ENCODE data around the gene POC1A.
"Not testable (repeated sequence)": the region's sequence is repeated elsewhere in the genome, so short reads cannot be mapped to it uniquely, and the experiment has no call there.

POC1A gene

DNA sequence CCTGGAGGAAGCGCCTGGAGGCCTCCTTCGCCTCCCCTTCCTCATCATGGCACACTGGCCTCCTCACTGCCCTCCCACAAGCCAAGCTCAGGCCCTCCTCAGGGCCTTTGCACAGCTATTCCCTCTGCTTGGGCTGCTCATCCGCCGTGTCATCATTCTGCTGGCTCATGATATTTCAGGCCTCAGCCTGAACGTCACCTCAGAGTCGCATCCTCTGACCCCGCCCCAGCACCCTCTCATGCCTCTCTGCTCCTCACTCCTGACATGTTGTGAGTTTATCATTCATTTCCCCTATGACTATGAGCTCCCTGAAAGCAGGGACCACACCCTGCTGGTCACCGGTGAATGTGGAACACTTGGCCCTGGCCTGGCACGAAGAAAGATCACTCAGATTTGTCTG lies 20.7 kb upstream of the POC1A start:
- no peak overlapping the region for H3K27ac ChIP-seq (ENCODE audit: low read depth, low read length, severe bottlenecking)
- no peaks in the 10 kb centered on the region for H3K36me3 ChIP-seq (ENCODE audit: control insufficient read depth, insufficient read depth, low read length)
- no peaks in the 10 kb centered on the region for H3K9me3 ChIP-seq (ENCODE audit: control insufficient read depth, low read length)
- no peak overlapping the region for H3K4me3 ChIP-seq (ENCODE audit: extremely low read depth, insufficient read depth, low read length, poor library complexity, severe bottlenecking)
- WGBS, 2 experiments (ENCODE audit: insufficient coverage in 2 of 2): 87 to 97% methylated on average over 9 of the region's 9 CpGs
- no peaks in the 10 kb centered on the region for H3K4me1 ChIP-seq (ENCODE audit: control insufficient read depth, insufficient read depth, low read length, poor library complexity, severe bottlenecking)

- 86 to 92% methylated on average over 1 of the region's 1 CpG for WGBS, 2 experiments (ENCODE audit: insufficient coverage in 2 of 2)
- no peaks in the 10 kb centered on the region for H3K36me3 ChIP-seq (ENCODE audit: control insufficient read depth, insufficient read depth, low read length)
- no peaks in the 10 kb centered on the region for H3K9me3 ChIP-seq (ENCODE audit: control insufficient read depth, low read length)
- H3K4me3 ChIP-seq (ENCODE audit: extremely low read depth, insufficient read depth, low read length, poor library complexity, severe bottlenecking): no peak overlapping the region
- H3K27ac ChIP-seq (ENCODE audit: low read depth, low read length, severe bottlenecking): no peak overlapping the region
- no peaks in the 10 kb centered on the region for H3K4me1 ChIP-seq (ENCODE audit: control insufficient read depth, insufficient read depth, low read length, poor library complexity, severe bottlenecking)
These were observed 18.9 kb upstream of the POC1A start for GRCh38 chr3:52173101-52173500.

- Histone ChIP-seq H3K9me3 (ENCODE audit: control insufficient read depth, low read length) (no peaks in the 10 kb centered on the region), H3K4me1 (ENCODE audit: control insufficient read depth, insufficient read depth, low read length, poor library complexity, severe bottlenecking) (no peaks in the 10 kb centered on the region), H3K27ac (ENCODE audit: low read depth, low read length, severe bottlenecking) (no peak overlapping the region), H3K36me3 (ENCODE audit: control insufficient read depth, insufficient read depth, low read length) (no peaks in the 10 kb centered on the region), H3K4me3 (ENCODE audit: extremely low read depth, insufficient read depth, low read length, poor library complexity, severe bottlenecking) (no peak overlapping the region)
- 90 to 98% methylated on average over 4 to 5 of the region's 5 CpGs for WGBS, 2 experiments (ENCODE audit: insufficient coverage in 2 of 2)
These were observed 18.1 kb upstream of the POC1A start for GRCh38 chr3:52172262-52172757.

- Histone ChIP-seq H3K4me1 (ENCODE audit: control insufficient read depth, insufficient read depth, low read length, poor library complexity, severe bottlenecking) (no peaks in the 10 kb centered on the region), H3K4me3 (ENCODE audit: extremely low read depth, insufficient read depth, low read length, poor library complexity, severe bottlenecking) (no peak overlapping the region), H3K9me3 (ENCODE audit: control insufficient read depth, low read length) (no peaks in the 10 kb centered on the region), H3K36me3 (ENCODE audit: control insufficient read depth, insufficient read depth, low read length) (no peaks in the 10 kb centered on the region), H3K27ac (ENCODE audit: low read depth, low read length, severe bottlenecking) (no peak overlapping the region)
- WGBS, 2 experiments (ENCODE audit: insufficient coverage in 2 of 2): 86 to 97% methylated on average over 3 of the region's 3 CpGs
These were observed 17.5 kb upstream of the POC1A start for GRCh38 chr3:52171514-52172261.

DNA sequence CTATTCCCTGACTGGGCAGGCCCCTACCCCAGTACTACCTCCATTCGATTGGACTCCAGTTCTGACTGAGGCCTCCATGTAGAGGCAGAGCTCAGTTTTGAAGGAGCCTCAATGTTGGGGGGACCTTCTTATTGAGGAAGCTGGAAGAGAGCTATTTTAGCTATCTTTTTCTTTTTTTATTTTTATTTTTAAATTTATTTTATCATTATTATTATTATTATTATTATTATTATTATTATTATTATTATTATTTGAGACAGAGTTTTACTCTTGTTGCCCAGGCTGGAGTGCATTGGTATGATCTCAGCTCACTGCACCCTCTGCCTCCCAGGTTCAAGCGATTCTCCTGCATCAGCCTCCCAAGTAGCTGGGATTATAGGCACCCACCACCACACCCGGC lies 16.0 kb upstream of the POC1A start:
- H3K4me3 ChIP-seq (ENCODE audit: extremely low read depth, insufficient read depth, low read length, poor library complexity, severe bottlenecking); H3K36me3 ChIP-seq (ENCODE audit: control insufficient read depth, insufficient read depth, low read length); H3K9me3 ChIP-seq (ENCODE audit: control insufficient read depth, low read length); H3K27ac ChIP-seq (ENCODE audit: low read depth, low read length, severe bottlenecking); H3K4me1 ChIP-seq (ENCODE audit: control insufficient read depth, insufficient read depth, low read length, poor library complexity, severe bottlenecking): not testable (repeated sequence)
- WGBS, 2 experiments (ENCODE audit: insufficient coverage in 2 of 2): 100% methylated on average over 1 of the region's 3 CpGs; no CpG with 5 or more reads in 1 of the 2 experiments

GRCh38 chr3:52167240-52167639 lies 13.0 kb upstream of the POC1A start:
- no peaks in the 10 kb centered on the region for H3K36me3 ChIP-seq (ENCODE audit: control insufficient read depth, insufficient read depth, low read length)
- H3K9me3 ChIP-seq (ENCODE audit: control insufficient read depth, low read length): peaks cover 8% of the 10 kb centered on the region
- no peak overlapping the region for H3K27ac ChIP-seq (ENCODE audit: low read depth, low read length, severe bottlenecking)
- no peak overlapping the region for H3K4me3 ChIP-seq (ENCODE audit: extremely low read depth, insufficient read depth, low read length, poor library complexity, severe bottlenecking)
- H3K4me1 ChIP-seq (ENCODE audit: control insufficient read depth, insufficient read depth, low read length, poor library complexity, severe bottlenecking): no peaks in the 10 kb centered on the region
- 79 to 81% methylated on average over 7 to 9 of the region's 9 CpGs for WGBS, 2 experiments (ENCODE audit: insufficient coverage in 2 of 2)

DNA sequence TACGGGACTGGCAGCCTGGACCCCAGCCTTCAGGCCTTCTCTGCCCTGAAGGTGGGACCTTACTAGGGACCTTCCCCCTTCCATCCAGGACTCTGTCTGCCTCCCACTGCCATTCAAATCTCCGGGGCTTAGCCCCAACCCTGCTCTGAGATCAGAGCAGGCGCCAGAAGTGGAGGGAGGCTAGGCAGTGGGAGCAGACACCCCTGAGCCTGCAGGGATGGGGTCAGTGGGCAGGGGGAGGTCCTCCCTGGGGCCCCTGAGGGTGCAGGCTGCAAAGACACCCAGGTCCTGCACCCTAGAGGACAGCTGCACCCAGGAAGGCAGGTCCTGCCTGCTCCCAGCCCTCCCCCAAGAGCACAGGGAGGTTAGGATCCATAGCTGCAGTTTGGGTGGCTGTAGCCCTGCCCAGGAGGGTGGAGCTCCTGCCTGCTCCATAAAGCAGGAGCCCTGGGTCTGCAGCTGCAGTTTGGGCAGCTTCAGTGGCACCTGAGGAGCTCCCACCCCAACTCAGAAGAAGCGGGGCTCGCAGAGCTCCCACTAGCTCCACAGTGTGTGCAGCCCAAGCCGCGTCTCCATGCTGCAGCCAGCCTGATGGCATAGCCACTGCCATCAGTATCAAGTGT lies 8.1 kb upstream of the POC1A start:
- 90 to 94% methylated on average over 4 to 5 of the region's 7 CpGs for WGBS, 2 experiments (ENCODE audit: insufficient coverage in 2 of 2)
- Histone ChIP-seq H3K4me3 (ENCODE audit: extremely low read depth, insufficient read depth, low read length, poor library complexity, severe bottlenecking) (no peak overlapping the region), H3K4me1 (ENCODE audit: control insufficient read depth, insufficient read depth, low read length, poor library complexity, severe bottlenecking) (no peaks in the 10 kb centered on the region), H3K36me3 (ENCODE audit: control insufficient read depth, insufficient read depth, low read length) (no peaks in the 10 kb centered on the region), H3K9me3 (ENCODE audit: control insufficient read depth, low read length) (peaks cover 8% of the 10 kb centered on the region), H3K27ac (ENCODE audit: low read depth, low read length, severe bottlenecking) (no peak overlapping the region)

GRCh38 chr3:52159503-52159902 lies 5.3 kb upstream of the POC1A start:
- 67 to 86% methylated on average over 1 of the region's 1 CpG for WGBS, 2 experiments (ENCODE audit: insufficient coverage in 2 of 2)

DNA sequence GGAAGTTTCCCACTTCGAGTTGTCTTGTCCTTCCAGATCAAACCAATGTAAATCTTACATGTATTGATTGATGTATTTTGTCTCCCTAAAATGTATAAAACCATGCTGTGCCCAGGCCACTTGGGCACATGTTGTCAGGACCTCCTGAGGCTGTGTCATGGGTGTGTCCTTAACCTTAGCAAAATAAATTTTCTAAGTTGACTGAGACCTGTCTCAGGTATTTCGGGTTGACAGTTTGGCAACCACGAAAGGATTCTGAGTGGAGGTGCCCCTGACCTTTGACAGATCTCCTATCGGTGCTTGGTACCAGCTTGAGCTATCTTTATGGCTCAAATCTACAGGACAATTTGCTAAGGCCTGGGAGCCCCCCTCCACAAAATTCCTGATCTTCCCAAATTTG lies 1.7 kb upstream of the POC1A start:
- Histone ChIP-seq H3K4me3 (ENCODE audit: extremely low read depth, insufficient read depth, low read length, poor library complexity, severe bottlenecking) (no peak overlapping the region), H3K9me3 (ENCODE audit: control insufficient read depth, low read length) (no peaks in the 10 kb centered on the region), H3K36me3 (ENCODE audit: control insufficient read depth, insufficient read depth, low read length) (peaks cover 4% of the 10 kb centered on the region), H3K4me1 (ENCODE audit: control insufficient read depth, insufficient read depth, low read length, poor library complexity, severe bottlenecking) (peaks cover 12% of the 10 kb centered on the region), H3K27ac (ENCODE audit: low read depth, low read length, severe bottlenecking) (no peak overlapping the region)
- 96 to 100% methylated on average over 3 of the region's 4 CpGs for WGBS, 2 experiments (ENCODE audit: insufficient coverage in 2 of 2)

More at GRCh38 chr3:52159503-52159902, 5.3 kb upstream of the POC1A start:
- H3K9me3 ChIP-seq (ENCODE audit: control insufficient read depth, low read length): no peaks in the 10 kb centered on the region
- no peaks in the 10 kb centered on the region for H3K4me1 ChIP-seq (ENCODE audit: control insufficient read depth, insufficient read depth, low read length, poor library complexity, severe bottlenecking)
- no peak overlapping the region for H3K27ac ChIP-seq (ENCODE audit: low read depth, low read length, severe bottlenecking)
- H3K4me3 ChIP-seq (ENCODE audit: extremely low read depth, insufficient read depth, low read length, poor library complexity, severe bottlenecking): no peak overlapping the region
- no peaks in the 10 kb centered on the region for H3K36me3 ChIP-seq (ENCODE audit: control insufficient read depth, insufficient read depth, low read length)

- H3K4me1 ChIP-seq (ENCODE audit: control insufficient read depth, insufficient read depth, low read length, poor library complexity, severe bottlenecking): peaks cover 12% of the 10 kb centered on the region
- peak overlapping the region; percentile 86 for H3K4me3 ChIP-seq (ENCODE audit: extremely low read depth, insufficient read depth, low read length, poor library complexity, severe bottlenecking)
- peaks cover 27% of the 10 kb centered on the region for H3K36me3 ChIP-seq (ENCODE audit: control insufficient read depth, insufficient read depth, low read length)
- WGBS, 2 experiments (ENCODE audit: insufficient coverage in 2 of 2): 6 to 9% methylated on average over 13 to 17 of the region's 18 CpGs
- peak overlapping the region; percentile 88 for H3K27ac ChIP-seq (ENCODE audit: low read depth, low read length, severe bottlenecking)
- H3K9me3 ChIP-seq (ENCODE audit: control insufficient read depth, low read length): no peaks in the 10 kb centered on the region
These were observed 680 bp downstream of the POC1A start for GRCh38 chr3:52153389-52154096.
